Neuronal stem cell (in vitro differentiated cells): Measurements from ENCODE around the gene CMTM7.

Experiments used
- DNase-seq: peaks from one replicate; pipeline ENCODE4 v3.0.0-alpha.2; 2013; ENCODE audit warnings: low spot score
- H2AFZ ChIP-seq: one replicate; pipeline ENCODE4 v1.6.1; 2013; ENCODE audit warnings: mild to moderate bottlenecking, low read length, inconsistent platforms
- H2AK5ac ChIP-seq: 2 replicates; pipeline ENCODE4 v1.6.1; 2013; ENCODE audit warnings: low read depth, mild to moderate bottlenecking, inconsistent platforms, low read length, moderate library complexity, mixed read lengths
- H2BK120ac ChIP-seq: 2 replicates; pipeline ENCODE4 v1.6.1; 2013; ENCODE audit warnings: low read depth, mild to moderate bottlenecking, inconsistent platforms, low read length, moderate library complexity, mixed read lengths
- H2BK12ac ChIP-seq: one replicate; pipeline ENCODE4 v1.6.1; 2013; ENCODE audit warnings: low read length, inconsistent platforms
- H2BK15ac ChIP-seq: 2 replicates; pipeline ENCODE4 v1.6.1; 2013; ENCODE audit warnings: mild to moderate bottlenecking, low read length, inconsistent platforms, mixed read lengths
- H2BK5ac ChIP-seq: one replicate; pipeline ENCODE4 v1.6.1; 2013; ENCODE audit warnings: inconsistent platforms, mild to moderate bottlenecking, low read length, moderate library complexity
- H3K14ac ChIP-seq: one replicate; pipeline ENCODE4 v1.6.1; 2013; ENCODE audit warnings: low read length, inconsistent platforms
- H3K18ac ChIP-seq: 2 replicates; pipeline ENCODE4 v1.6.1; 2013; ENCODE audit warnings: low read length, inconsistent platforms
- H3K23ac ChIP-seq: 2 replicates; pipeline ENCODE4 v1.6.1; 2013; ENCODE audit warnings: low read depth, mild to moderate bottlenecking, mixed read lengths, low read length, inconsistent platforms; ENCODE audit not compliant: poor library complexity
- H3K27ac ChIP-seq: replicated peaks from 3 replicates; pipeline ENCODE4 v1.5.1; 2013; ENCODE audit warnings: low read length, inconsistent platforms
- H3K27me3 ChIP-seq, 3 experiments: 2 replicates each; pipeline ENCODE4 v1.6.1; 2013; ENCODE audit warnings: low read length in 3 of 3, mild to moderate bottlenecking in 2 of 3, inconsistent platforms in 1 of 3, low read depth in 1 of 3, mixed read lengths in 1 of 3, moderate library complexity in 1 of 3; ENCODE audit not compliant: control insufficient read depth in 3 of 3, insufficient read depth in 3 of 3
- H3K36me3 ChIP-seq, 2 donors: replicated peaks in 1 of 2; 2 replicates each; pipeline ENCODE4 v1.6.1; 2013; ENCODE audit warnings: low read length in 2 of 2; ENCODE audit not compliant: control insufficient read depth in 2 of 2, insufficient read depth in 2 of 2
- H3K4ac ChIP-seq: 2 replicates; pipeline ENCODE4 v1.6.1; 2013; ENCODE audit warnings: inconsistent platforms, mild to moderate bottlenecking, low read length, moderate library complexity
- H3K4me1 ChIP-seq, 2 donors: 1 replicate in 1 of 2; 2 replicates in 1 of 2; pipeline ENCODE4 v1.6.1; 2013; ENCODE audit warnings: low read length in 2 of 2, low read depth in 1 of 2; ENCODE audit not compliant: control insufficient read depth in 2 of 2, insufficient read depth in 1 of 2
- H3K4me2 ChIP-seq: one replicate; pipeline ENCODE4 v1.6.1; 2013; ENCODE audit warnings: mild to moderate bottlenecking, low read length, inconsistent platforms; ENCODE audit not compliant: insufficient read depth, poor library complexity, severe bottlenecking
- H3K4me3 ChIP-seq, 2 donors: 2 replicates each; pipeline ENCODE4 v1.5.1; 2013; ENCODE audit warnings: low read length in 2 of 2, mild to moderate bottlenecking in 2 of 2, inconsistent platforms in 1 of 2, moderate library complexity in 1 of 2
- H3K79me1 ChIP-seq: one replicate; pipeline ENCODE4 v1.6.1; 2013; ENCODE audit warnings: low read depth, mild to moderate bottlenecking, inconsistent platforms, low read length, moderate library complexity
- H3K9ac ChIP-seq: one replicate; pipeline ENCODE4 v1.6.1; 2013; ENCODE audit warnings: mild to moderate bottlenecking, low read depth, low read length, inconsistent platforms; ENCODE audit not compliant: poor library complexity
- H3K9me3 ChIP-seq, 2 donors: replicated peaks in 1 of 2; 2 replicates each; pipeline versions ENCODE3 to v1.6.1; 2013; ENCODE audit warnings: low read length in 2 of 2, mild to moderate bottlenecking in 2 of 2, inconsistent platforms in 1 of 2, low read depth in 1 of 2, mixed read lengths in 1 of 2, moderate library complexity in 1 of 2; ENCODE audit not compliant: control insufficient read depth in 2 of 2, insufficient read depth in 1 of 2
- H4K8ac ChIP-seq: one replicate; pipeline ENCODE4 v1.6.1; 2013; ENCODE audit warnings: low read depth, mild to moderate bottlenecking, inconsistent platforms, low read length, moderate library complexity
- H4K91ac ChIP-seq: one replicate; pipeline ENCODE4 v1.6.1; 2013; ENCODE audit warnings: low read length, low read depth, mild to moderate bottlenecking, inconsistent platforms; ENCODE audit not compliant: poor library complexity
- WGBS, 2 donors: extraction: QIAGEN DNeasy Blood & Tissue Kit; methylation state at CpG; one replicate each; pipeline ENCODE4 v1.1.7; 2013; ENCODE audit warnings: missing lambda C conversion rate in 2 of 2, mixed read lengths in 1 of 2; ENCODE audit not compliant: insufficient read length in 2 of 2, insufficient replicate concordance in 1 of 2; ENCODE audit errors: extremely low coverage in 2 of 2; 5-methylcytosine and 5-hydroxymethylcytosine counted together

The CMTM7 gene

GRCh38 chr3:32502946-32503286 lies 111.3 kb downstream of the CMTM7 start:
- no CpG with 5 or more reads among the region's 6 CpGs for WGBS, 2 donors
- no peak overlapping the region for H3K23ac ChIP-seq
- H4K8ac ChIP-seq, result no peak overlapping the region
- no peak overlapping the region for H3K27ac ChIP-seq
- H3K79me1 ChIP-seq, result no peaks in the 10 kb centered on the region
- no peak overlapping the region for H3K4ac ChIP-seq
- no peak overlapping the region for H4K91ac ChIP-seq
- no peaks in the 10 kb centered on the region for H3K9me3 ChIP-seq
- no peak overlapping the region for H2AK5ac ChIP-seq
- H3K4me1 ChIP-seq, result peaks cover 0 to 5% of the 10 kb centered on the region in 2 donors
- no peak for DNase-seq
- no peak overlapping the region for H3K18ac ChIP-seq
- peak overlapping the region; percentile 98 for H2AFZ ChIP-seq
- H2BK12ac ChIP-seq, result no peak overlapping the region
- H3K14ac ChIP-seq, result no peak overlapping the region
- no peaks in the 10 kb centered on the region for H3K27me3 ChIP-seq
- H3K4me3 ChIP-seq, result peak overlapping the region; percentile 27 to 72
- peaks cover 0 to 4% of the 10 kb centered on the region in 2 donors for H3K36me3 ChIP-seq
- H2BK120ac ChIP-seq, result no peak overlapping the region
- H2BK15ac ChIP-seq, result no peak overlapping the region
- H3K4me2 ChIP-seq, result peak overlapping the region; percentile 37
- H3K9ac ChIP-seq, result no peak overlapping the region
- H2BK5ac ChIP-seq, result no peak overlapping the region
